IMR-90 (cell line): ENCODE results near the gene SDK1. TPM values are rescaled to one million over a fixed set of nuclear protein-coding genes. Genes with fewer than 3 reads are reported as not detected.

Source experiments
- ATAC-seq: fragments of 200-7000 bp; cut with Tn5 transposase; 2 replicates; pipeline ENCODE4 v1.9.1; 2020; ENCODE audit warnings: low read depth, mild to moderate bottlenecking, moderate library complexity
- BruUV-seq: library from RNA; stranded (reverse); fragments of 400-500 nt; replicated peaks from 2 replicates; lab custom pipeline; 2021; lab: Mats Ljungman, UMichigan
- CTCF ChIA-PET: fragments of 300-600 bp; formaldehyde crosslinking; extraction: SDS; loops from one replicate; lab custom pipeline; 2021; ENCODE audit warnings: antibody characterized with exemption; lab: Yijun Ruan, JAX
- POLR2A ChIA-PET: fragments of 300-600 bp; sonication (Branson Sonifier 250); formaldehyde crosslinking; loops from one replicate; lab custom pipeline; 2022; ENCODE audit warnings: antibody characterized with exemption; ENCODE audit not compliant: unreplicated experiment; lab: Charles Lee
- DNase-seq: peaks from one replicate; pipeline ENCODE4 v3.0.0; 2013
- H2AFZ ChIP-seq: replicated peaks from 2 replicates; pipeline ENCODE3; 2013; ENCODE audit warnings: low read length, mild to moderate bottlenecking; ENCODE audit not compliant: poor library complexity
- H2AK5ac ChIP-seq: 2 replicates; pipeline ENCODE4 v1.6.1; 2013; ENCODE audit warnings: low read depth, low read length, inconsistent platforms
- H2AK9ac ChIP-seq: replicated peaks from 2 replicates; pipeline ENCODE3; 2013; ENCODE audit warnings: mild to moderate bottlenecking, low read depth, low read length, moderate library complexity; ENCODE audit not compliant: poor library complexity
- H2BK120ac ChIP-seq: 2 replicates; pipeline ENCODE4 v1.6.1; 2013; ENCODE audit warnings: low read depth, low read length, inconsistent platforms
- H2BK15ac ChIP-seq: 3 replicates; pipeline ENCODE4 v1.6.1; 2013; ENCODE audit warnings: low read depth, low read length, inconsistent platforms
- H2BK20ac ChIP-seq: 2 replicates; pipeline ENCODE4 v1.6.1; 2013; ENCODE audit warnings: low read depth, mild to moderate bottlenecking, inconsistent platforms, low read length, moderate library complexity
- H2BK5ac ChIP-seq: 2 replicates; pipeline ENCODE4 v1.6.1; 2013; ENCODE audit warnings: mild to moderate bottlenecking, low read depth, low read length, inconsistent platforms; ENCODE audit not compliant: poor library complexity, severe bottlenecking
- H3K14ac ChIP-seq: replicated peaks from 2 replicates; pipeline ENCODE4 v1.6.1; 2013; ENCODE audit warnings: low read depth, low read length, inconsistent platforms
- H3K18ac ChIP-seq: 2 replicates; pipeline ENCODE4 v1.6.1; 2013; ENCODE audit warnings: low read depth, low read length, control low read depth
- H3K23ac ChIP-seq: 2 replicates; pipeline ENCODE4 v1.6.1; 2013; ENCODE audit warnings: low read depth, low read length, inconsistent platforms
- H3K27ac ChIP-seq: 2 replicates; pipeline ENCODE4 v1.5.1; 2013; ENCODE audit warnings: mild to moderate bottlenecking, control low read depth, low read length; ENCODE audit not compliant: insufficient read depth
- H3K27me3 ChIP-seq: 2 replicates; pipeline ENCODE4 v1.6.1; 2013; ENCODE audit warnings: low read length; ENCODE audit not compliant: control insufficient read depth, insufficient read depth
- H3K36me3 ChIP-seq: 2 replicates; pipeline ENCODE4 v1.6.1; 2013; ENCODE audit warnings: low read length, mixed read lengths; ENCODE audit not compliant: control insufficient read depth, insufficient read depth
- H3K4ac ChIP-seq: 2 replicates; pipeline ENCODE4 v1.6.1; 2013; ENCODE audit warnings: low read depth, low read length, inconsistent platforms
- H3K4me1 ChIP-seq: 2 replicates; pipeline ENCODE4 v1.6.1; 2013; ENCODE audit warnings: low read length, mixed read lengths; ENCODE audit not compliant: control insufficient read depth, insufficient read depth
- H3K4me2 ChIP-seq: 2 replicates; pipeline ENCODE4 v1.6.1; 2013; ENCODE audit warnings: low read depth, mild to moderate bottlenecking, control low read depth, low read length, moderate library complexity
- H3K4me3 ChIP-seq: 2 replicates; pipeline ENCODE4 v1.5.1; 2013; ENCODE audit warnings: low read depth, mild to moderate bottlenecking, control low read depth, low read length, moderate library complexity; ENCODE audit not compliant: insufficient read depth
- H3K56ac ChIP-seq: 2 replicates; pipeline ENCODE4 v1.6.1; 2013; ENCODE audit warnings: low read length, inconsistent platforms; ENCODE audit not compliant: insufficient read depth; ENCODE audit errors: extremely low read depth
- H3K79me1 ChIP-seq, 2 experiments: 2 replicates each; pipeline ENCODE4 v1.6.1; 2013; ENCODE audit warnings: low read length in 2 of 2, inconsistent platforms in 1 of 2, low read depth in 1 of 2
- H3K9ac ChIP-seq: 2 replicates; pipeline ENCODE4 v1.6.1; 2013; ENCODE audit warnings: low read depth, low read length, control low read depth
- H3K9me1 ChIP-seq: 2 replicates; pipeline ENCODE4 v1.6.1; 2013; ENCODE audit warnings: low read length, inconsistent platforms; ENCODE audit not compliant: insufficient read depth
- H3K9me3 ChIP-seq: 2 replicates; pipeline ENCODE4 v1.6.1; 2013; ENCODE audit warnings: low read length; ENCODE audit not compliant: control insufficient read depth, insufficient read depth
- H4K20me1 ChIP-seq: 2 replicates; pipeline ENCODE4 v1.6.1; 2013; ENCODE audit warnings: low read length, inconsistent platforms; ENCODE audit not compliant: insufficient read depth
- H4K5ac ChIP-seq: 2 replicates; pipeline ENCODE4 v1.6.1; 2013; ENCODE audit warnings: mild to moderate bottlenecking, low read depth, low read length, control low read depth
- H4K8ac ChIP-seq, 2 experiments: 2 replicates each; pipeline ENCODE4 v1.6.1; 2013; ENCODE audit warnings: low read depth in 2 of 2, low read length in 2 of 2, control low read depth in 1 of 2, inconsistent platforms in 1 of 2
- H4K91ac ChIP-seq: 2 replicates; pipeline ENCODE4 v1.6.1; 2013; ENCODE audit warnings: low read depth, low read length, inconsistent platforms; ENCODE audit not compliant: insufficient read depth
- CEBPB ChIP-seq: IDR thresholded peaks from 2 replicates; pipeline ENCODE4 v1.6.1; 2012; ENCODE audit warnings: low read depth, low read length, improper control_type of control experiment
- MAFK ChIP-seq: IDR thresholded peaks from 2 replicates; pipeline ENCODE4 v1.6.1; 2012; ENCODE audit warnings: low read depth, low read length, improper control_type of control experiment
- WGBS, 2 experiments: methylation state at CpG; one replicate each; pipeline versions ENCODE4 v1.1.5 to v1.1.7; 2013; ENCODE audit warnings: missing lambda C conversion rate in 2 of 2; ENCODE audit not compliant: insufficient read length in 1 of 2; ENCODE audit errors: extremely low coverage in 2 of 2; 5-methylcytosine and 5-hydroxymethylcytosine counted together
- dilution Hi-C: fragments of 300-500 bp; cut with HindIII; formaldehyde crosslinking; loops from one replicate; pipeline ENCODE4 v1.14.3; 2018; ENCODE audit warnings: low sequenced_read_pairs; ENCODE audit not compliant: unreplicated experiment
- in situ Hi-C: fragments of 300-500 bp; cut with MboI; formaldehyde crosslinking; loops from 3 replicates; pipeline ENCODE4 v1.14.3; 2019; ENCODE audit warnings: low sequenced_read_pairs, inconsistent platforms, mixed read lengths
- intact Hi-C: fragments of 100-400 bp; cut with micrococcal nuclease; formaldehyde crosslinking; loops from 2 replicates; pipeline ENCODE4 v1.10.0; 2022
- polyA plus RNA-seq, 3 experiments: library from polyadenylated mRNA; depleted of rRNA; stranded (reverse); fragments of >200 nt; gene quantifications; 2 replicates each; pipeline ENCODE4 v1.2.3, GENCODE V29; 2012; ENCODE audit warnings: low replicate concordance in 1 of 3
- total RNA-seq: library from RNA; depleted of rRNA; stranded (reverse); fragments of >200 nt; gene quantifications from 2 replicates; pipeline ENCODE4 v1.2.3, GENCODE V29; 2012
- TF ChIP-seq, protein P1 (sequence below): fragments of 150-350 bp; IDR thresholded peaks from 2 replicates; pipeline ENCODE4 v1.6.1; 2016; ENCODE audit warnings: low read depth, mild to moderate bottlenecking, low read length, moderate library complexity, borderline replicate concordance

SDK1 gene
- total and polyA plus RNA-seq, 2 of the 4 experiments (the other 2 are of a cell fraction), result 1.5 to 1.6 TPM

DNA sequence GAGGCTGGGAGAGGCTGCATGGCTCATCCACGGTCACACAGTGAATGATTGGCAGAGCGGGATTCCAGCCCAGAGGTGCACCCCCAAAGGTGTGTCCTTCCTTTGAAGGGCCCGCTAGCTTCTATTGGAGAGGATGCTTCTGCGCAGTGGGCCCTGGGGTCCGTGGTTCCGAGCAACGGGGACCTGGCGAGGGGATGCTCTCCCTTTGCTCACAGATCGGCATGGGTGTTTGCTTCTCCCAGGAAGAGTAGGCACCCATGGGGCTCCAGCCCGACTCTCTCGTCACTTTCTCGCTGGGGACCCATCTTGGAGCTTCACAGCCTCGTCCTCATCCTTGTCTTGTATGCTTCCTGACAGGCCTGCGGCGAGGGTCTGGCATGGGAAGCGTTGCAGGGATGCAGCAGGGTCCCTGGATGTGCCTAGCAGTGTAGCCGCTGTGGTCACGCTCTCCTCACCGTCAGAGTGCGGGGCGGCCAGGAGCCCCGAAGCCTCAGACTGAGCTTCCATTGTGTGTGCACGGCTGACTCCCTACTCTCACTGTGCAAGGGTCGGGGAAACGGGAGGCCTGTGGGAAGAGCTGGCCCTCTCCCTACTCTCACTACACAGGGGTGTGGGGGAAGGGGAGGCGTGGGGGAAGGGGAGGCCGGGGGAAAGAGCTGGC lies 842.6 kb downstream of the SDK1 start:
- Histone ChIP-seq H4K20me1 (no peaks in the 10 kb centered on the region), H3K27ac (no peak overlapping the region), H2BK120ac (no peak overlapping the region), H3K9ac (no peak overlapping the region), H3K4me1 (no peaks in the 10 kb centered on the region; the same call in 1 of the 2 replicates), H3K4ac (no peak overlapping the region), H3K9me3 (no peaks in the 10 kb centered on the region; the same call in 1 of the 2 replicates), H4K5ac (no peak overlapping the region), H3K4me3 (no peak overlapping the region), H2AK9ac (no peak overlapping the region), H3K4me2 (no peak overlapping the region), H2AK5ac (no peak overlapping the region), H3K56ac (no peak overlapping the region), H3K14ac (no peak overlapping the region), H3K23ac (no peak overlapping the region), H2BK20ac (no peak overlapping the region), H3K79me1 (no peaks in the 10 kb centered on the region), H4K8ac (no peak overlapping the region), H2BK15ac (no peak overlapping the region), H3K9me1 (no peaks in the 10 kb centered on the region), H3K18ac (no peak overlapping the region), H3K36me3 (no peaks in the 10 kb centered on the region), H4K91ac (no peak overlapping the region), H3K27me3 (no peaks in the 10 kb centered on the region), H2AFZ (no peak overlapping the region), H2BK5ac (no peak overlapping the region)
- TF ChIP-seq, protein P1, sequence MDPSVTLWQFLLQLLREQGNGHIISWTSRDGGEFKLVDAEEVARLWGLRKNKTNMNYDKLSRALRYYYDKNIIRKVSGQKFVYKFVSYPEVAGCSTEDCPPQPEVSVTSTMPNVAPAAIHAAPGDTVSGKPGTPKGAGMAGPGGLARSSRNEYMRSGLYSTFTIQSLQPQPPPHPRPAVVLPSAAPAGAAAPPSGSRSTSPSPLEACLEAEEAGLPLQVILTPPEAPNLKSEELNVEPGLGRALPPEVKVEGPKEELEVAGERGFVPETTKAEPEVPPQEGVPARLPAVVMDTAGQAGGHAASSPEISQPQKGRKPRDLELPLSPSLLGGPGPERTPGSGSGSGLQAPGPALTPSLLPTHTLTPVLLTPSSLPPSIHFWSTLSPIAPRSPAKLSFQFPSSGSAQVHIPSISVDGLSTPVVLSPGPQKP, result no peak
- TF ChIP-seq MAFK, result no peak
- TF ChIP-seq CEBPB, result no peak
- no TSS peak for BruUV-seq
- ChIA-PET CTCF (no interaction called here), POLR2A (no interaction called here)
- WGBS, 2 experiments, result 94% methylated on average over 13 of the region's 27 CpGs; no CpG with 5 or more reads in 1 of the 2 experiments
- intact Hi-C loops, result no loop called here
- in situ Hi-C loops, result no loop called here
- DNase-seq, result no peak
- ATAC-seq, result no peak
- dilution Hi-C loops, result no loop called here
